Measurements from ENCODE around the gene SBF2.

Gene SBF2

DNA sequence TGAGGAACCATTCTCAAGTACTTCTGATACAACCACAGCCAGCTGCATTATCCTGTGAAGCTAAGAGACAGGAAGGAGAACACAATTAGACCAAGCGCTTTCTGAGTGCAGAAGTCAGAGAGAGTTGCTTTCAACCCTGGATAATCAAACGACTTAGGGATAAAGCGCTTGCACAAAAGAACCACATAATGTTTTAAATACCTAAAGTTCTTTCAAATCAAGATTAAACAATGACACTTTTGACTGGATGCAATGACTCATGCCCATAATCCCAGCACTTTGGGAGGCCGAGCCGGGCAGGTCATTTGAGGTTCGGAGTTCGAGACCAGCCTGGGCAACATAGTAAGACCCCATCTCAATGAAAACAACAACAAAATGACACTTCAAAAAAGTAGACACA, 485.1 kb downstream of the SBF2 start:
- DNase-seq (ENCODE audit: low spot score), result no peak

DNA sequence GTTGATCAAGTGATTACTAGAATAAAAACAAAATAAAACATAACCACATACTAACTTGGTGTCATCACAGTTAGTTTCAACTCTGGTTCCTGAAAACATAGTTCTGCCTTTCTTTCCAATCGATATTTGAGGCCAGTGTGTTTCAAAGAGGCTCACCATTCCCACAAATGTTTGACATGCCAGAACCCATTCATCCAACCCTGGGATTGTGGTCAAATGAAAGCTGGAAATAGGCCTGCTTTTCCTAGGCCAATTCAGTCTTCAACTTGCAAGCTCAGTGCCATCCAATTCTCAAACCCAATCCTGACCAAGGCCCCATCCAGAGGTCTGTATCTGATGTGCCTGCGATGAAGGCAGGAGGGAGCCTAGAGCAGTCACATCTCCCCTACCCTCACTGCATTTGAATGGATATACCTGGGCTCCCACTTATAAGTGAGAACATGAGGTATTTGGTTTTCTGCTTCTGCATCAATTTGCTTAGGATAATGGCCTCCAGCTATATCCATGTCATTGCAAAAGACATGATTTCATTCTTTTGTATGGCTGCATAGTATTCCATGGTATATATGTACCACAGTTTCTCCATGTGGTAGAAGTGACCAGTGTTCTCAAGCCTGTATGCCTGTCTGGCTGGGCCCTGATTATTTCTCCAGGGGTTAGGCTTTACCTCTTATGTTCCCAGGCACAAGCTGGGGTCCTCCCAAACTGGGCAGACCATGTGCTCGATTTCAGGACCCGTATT, 486.9 kb downstream of the SBF2 start:
- no peak for DNase-seq (ENCODE audit: low spot score)

DNA sequence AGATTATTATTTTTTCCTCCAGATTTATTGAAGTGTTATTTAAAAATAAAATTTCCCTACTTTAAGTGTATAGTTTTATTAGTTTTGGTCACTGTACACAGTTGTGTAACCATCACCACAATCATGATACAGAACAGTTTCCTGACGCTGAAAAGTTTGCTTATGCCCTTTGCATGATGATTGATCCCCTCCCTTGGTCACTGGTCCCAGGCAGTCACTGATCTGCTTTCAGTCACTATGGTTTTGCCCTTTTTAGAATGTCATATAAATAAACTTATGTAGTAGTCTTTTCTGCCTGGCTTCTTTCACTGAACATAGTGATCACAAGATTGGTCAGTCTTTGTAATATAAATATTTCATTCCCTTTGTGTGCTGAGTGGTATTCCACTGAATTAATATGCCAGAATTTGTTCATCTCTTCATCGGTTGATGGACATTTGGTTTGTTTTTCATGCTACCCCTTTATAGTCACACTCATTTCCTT, 489.6 kb downstream of the SBF2 start:
- DNase-seq (ENCODE audit: low spot score), result no peak

DNA sequence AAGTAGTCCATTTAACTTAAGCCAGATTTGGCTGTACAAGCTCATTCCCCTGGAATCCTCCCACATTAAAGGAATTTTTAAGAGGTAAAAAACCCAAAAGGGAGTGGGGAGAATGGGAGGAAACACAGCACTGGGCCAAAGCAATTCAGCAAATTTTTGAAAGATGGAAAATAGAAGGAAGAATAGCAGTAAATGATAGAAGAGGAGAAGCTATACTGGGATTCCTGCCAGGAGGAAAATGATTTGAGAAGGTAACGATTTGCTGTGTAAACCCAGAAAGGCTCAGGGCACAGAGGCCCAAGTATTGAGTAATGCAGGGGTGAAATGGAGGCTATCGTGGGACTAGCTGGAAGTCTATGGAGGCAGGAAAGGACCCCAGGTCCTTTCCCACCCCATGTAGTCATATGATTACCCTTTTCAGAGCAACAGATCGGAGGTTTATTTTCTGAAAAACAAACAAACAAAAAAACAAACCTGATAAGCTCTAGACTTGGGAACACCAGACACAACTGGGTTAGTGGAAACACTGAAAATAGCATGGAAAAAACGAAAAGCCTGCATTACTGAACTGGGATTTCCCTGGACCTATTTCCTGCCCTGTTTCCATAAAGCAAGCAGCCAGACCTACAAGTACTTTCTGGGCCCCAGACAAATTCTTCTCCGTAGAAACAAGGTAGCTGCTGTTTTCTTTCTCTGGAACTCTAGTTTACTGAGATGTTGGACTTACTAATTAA, 490.2 kb downstream of the SBF2 start:
- no peak for DNase-seq (ENCODE audit: low spot score)

DNA sequence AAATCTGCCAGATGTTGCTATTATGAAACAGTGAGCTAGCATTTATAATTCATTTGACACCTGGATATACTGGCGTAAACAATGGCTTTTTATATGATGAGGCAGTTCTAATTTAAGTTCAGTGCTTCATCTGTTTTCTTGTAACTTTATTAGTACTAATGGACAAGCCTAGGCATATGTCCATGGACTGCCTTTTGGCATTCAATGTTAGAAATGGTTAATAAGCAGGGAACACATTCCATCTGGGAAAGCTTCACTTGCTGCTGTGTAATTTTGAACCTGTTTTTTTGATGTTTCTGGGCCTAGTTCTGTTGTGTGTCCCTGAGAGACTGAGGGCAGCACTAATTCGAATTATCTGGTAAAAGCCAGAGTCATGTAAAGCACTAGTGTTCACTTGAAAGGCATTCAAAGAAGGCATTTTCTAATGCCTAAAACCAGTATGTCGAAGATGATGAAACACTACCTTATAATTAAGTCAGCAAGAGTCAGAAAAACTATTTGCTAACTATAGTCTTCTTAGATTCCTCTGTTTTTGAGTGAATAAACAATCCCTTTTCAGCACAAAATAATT, 491.6 kb downstream of the SBF2 start:
- DNase-seq (ENCODE audit: low spot score), result peak; percentile 53

DNA sequence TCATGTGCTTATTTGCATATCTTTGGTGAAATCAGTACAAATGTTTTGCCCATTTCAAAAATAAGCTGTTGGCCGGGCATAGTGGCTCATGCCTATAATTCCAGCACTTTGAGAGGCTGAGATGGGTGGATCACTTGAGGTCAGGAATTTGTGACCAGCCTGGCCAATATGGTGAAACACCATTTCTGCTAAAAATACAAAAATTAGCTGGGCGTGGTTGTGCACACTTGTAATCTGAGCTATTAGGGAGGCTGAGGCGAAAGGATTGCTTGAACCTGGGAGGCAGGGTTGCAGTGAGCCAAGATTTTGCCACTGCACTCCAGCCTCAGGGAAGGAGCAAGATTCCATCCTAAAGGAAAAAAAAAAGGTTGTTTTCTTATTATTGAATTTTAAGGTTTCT, 494.1 kb downstream of the SBF2 start:
- no peak for DNase-seq (ENCODE audit: low spot score)

DNA sequence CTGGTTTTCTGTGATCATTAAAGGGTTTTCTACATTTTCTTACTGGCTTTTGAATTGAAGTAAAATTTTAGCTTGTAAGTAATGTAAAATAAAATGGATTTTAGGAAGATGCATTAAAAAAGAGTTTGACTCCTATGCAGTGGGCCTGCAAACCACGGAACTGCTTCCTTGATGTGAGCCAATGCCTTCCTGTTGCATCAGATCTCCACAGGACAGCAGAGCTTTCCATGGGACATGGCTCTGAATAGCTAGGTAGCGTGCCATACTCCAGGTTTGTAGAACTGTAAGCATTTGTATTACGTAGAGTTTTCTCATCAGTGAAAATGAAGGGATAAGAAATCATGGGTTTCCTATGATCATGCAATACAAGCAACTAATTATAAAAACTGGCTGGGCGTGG, 496.7 kb downstream of the SBF2 start:
- no peak for DNase-seq (ENCODE audit: low spot score)

DNA sequence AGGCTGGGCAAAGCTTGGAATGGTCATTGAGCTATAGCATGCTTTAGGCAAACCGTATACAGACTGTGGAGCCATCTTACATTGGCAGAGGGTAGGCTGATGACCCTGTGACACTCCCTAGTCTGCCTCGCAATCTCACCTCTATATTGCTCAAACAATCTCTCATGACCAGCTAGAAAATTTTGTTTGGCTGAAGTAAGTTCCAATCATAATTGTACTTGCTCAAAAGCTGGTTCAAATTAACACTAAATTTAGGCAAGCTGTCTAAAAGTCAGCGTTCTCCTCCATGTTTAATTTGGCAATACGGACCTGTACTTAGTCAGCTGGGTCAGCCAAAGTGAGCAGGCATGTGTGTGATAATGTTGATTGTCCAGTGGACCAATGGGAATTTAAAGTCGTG, 497.2 kb downstream of the SBF2 start:
- no peak for DNase-seq (ENCODE audit: low spot score)

DNA sequence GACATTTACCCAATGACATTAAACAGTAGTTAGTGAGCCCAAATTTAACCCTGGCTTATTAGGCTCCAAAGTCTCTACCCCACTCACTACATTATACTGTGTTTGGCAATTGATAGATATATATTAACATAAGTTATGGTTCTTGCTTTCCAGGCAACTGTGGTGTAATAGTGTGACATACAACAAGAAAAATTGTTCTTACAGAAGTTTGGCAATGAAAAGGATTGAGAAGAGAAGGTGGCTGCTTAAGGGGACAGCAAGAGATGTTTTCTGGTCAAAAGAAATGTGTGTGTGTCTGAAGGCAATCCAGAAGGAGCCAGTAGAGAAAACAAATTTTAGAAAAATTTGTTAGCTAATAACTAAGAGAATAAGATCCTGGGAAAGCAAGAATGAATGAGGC, 497.8 kb downstream of the SBF2 start:
- DNase-seq (ENCODE audit: low spot score), result no peak

DNA sequence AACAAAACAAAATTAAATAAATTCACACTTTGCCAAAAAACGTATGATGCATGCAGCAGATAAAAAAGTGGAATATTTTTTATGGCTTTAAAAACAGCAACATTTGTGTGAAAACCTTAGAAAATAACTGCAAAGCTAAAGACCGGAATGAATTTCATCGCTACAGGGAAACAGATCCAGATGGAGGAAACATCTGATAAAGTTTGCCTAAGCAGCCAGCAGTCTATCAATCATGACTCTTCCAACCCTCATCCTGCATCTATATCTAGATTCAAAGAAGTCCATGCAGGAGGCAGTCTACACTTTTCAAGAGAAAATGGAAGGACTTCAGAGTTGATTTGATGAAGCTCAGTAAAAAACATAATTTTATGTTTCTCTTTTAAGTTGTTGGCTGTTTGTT, 503.3 kb downstream of the SBF2 start:
- no peak for DNase-seq (ENCODE audit: low spot score)

DNA sequence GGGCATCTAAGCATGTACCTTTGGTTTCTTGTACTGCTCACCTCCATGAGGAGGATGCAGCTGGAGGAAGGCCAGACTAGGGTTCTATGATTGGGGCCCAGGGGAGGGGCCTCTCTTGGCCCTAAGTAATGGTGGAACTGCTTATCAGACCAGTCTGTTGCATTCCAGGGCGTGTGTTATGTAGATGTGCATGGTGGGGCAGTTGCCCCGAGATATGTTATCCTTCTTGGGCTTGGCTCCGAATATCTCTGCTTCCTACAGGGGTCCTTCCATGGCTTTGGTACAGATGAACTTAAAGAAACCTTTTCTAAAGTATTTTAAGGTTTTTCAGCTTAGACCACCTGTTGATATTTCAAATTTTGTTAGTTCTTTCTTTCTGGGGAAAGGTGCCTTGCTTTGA, 504.1 kb downstream of the SBF2 start:
- no peak for DNase-seq (ENCODE audit: low spot score)

DNA sequence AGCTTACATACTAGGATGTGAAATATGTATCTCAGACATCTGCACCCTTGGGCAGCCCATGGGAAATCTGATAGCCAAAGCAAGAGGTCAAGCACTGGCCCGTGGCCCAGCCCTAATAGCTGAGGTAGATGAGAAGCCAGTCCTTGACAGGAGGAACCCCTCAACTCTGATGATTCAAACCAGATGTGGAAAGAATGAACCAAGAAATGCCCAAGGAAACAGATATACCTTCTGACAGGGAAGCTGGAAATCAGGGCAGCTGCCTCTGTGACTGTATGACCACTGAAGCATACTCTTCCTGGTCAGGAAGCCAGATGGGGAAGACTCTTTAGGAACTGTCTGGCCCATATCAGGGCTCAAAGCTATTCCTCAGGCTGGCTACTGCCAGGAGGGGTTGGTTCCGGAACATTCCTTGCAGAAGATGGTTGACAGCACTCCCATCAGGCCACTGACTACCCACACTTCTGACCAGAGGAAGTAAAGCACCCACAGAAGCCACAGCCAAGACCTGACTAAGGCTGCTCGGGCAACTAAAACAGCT, 506.0 kb downstream of the SBF2 start:
- DNase-seq (ENCODE audit: low spot score), result no peak

DNA sequence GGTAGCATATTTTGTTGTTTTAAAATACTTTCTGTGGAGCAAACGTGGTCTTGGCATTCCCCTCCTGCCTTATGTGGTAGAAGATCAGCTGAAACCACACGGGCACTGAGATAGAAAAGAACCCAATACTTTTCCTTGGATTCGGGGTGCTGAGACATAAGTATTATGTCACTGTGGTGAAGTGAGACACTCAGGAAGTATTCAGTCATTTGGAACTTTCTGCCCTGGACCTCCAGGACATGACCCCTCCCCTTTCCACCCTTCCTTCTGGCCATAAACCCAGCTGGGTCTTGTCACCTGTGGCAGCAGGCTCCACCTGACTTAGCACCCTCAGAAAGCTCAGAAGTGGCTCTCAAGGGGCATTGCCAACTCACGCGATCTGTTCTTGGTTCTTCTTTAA, 506.8 kb downstream of the SBF2 start:
- no peak for DNase-seq (ENCODE audit: low spot score)

DNA sequence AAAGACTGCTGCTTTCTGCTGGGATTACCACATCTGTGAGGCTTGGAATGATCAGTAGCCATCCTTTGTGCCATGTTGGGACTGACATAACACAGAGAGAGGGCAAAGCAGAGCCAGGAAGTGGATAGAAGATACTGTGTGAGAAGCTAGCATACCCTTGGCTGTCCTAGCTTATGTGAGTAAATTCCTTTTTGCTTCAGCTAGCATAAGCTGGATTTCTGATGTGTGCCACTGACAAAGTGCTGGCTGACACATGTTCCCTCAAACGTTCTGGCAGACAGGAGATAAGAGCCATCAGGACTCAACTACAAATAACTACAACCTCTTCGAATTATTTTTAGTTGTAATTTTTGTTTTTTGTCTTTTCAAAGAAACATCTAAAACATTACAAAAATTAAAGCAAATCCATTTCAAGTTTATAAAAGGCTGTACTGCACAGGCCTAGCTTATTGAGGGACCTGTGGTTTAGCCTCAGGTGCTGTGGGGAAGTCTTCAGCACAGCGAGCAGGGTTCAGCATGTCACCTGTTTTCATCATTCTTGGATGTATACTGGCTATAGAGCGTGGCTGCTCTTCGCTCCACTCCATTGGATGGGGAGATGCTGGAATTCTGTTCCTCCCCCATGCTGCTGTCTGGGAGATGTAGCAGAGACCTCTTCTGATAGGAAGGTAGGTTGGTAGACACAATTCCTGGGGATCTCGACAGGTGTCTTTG, 509.3 kb downstream of the SBF2 start:
- DNase-seq (ENCODE audit: low spot score), result no peak

DNA sequence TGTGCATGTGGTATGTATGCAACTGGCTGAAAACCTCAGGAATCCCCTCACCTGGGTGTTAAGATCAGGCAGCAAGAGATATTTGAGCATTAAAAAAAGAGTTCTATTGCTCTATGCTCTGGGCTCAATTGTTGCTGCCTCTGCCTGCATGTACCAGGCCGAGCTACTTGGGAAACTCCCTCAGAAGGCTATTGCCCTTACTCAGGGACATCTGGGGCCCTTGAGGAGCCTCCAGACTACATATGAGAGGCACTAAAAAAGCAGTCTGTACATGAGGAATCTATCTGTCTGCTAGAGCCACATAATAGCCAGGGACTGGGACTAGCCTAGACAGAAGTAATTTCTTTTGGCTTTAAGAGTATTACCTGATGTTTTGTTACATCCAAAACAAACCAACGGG, 510.0 kb downstream of the SBF2 start:
- no peak for DNase-seq (ENCODE audit: low spot score)

DNA sequence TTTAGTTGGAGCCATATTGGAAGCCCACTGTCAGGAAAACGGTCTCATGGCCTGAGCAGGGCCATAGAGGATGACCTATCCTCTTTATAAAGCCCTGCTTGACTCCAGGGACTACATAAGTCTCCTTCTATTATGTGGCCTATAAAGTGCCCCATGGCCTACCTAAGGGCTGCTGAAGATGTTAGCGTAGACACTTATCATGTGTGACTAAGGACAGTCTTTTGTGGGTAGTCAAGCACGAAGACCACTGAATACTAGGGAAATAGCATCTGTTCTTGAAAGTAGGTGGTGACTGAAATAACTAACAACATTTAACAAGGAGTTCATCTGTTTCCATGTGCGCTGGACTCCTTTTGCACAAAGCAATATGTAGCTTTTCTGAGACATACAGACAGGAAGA, 513.1 kb downstream of the SBF2 start:
- DNase-seq (ENCODE audit: low spot score), result no peak

DNA sequence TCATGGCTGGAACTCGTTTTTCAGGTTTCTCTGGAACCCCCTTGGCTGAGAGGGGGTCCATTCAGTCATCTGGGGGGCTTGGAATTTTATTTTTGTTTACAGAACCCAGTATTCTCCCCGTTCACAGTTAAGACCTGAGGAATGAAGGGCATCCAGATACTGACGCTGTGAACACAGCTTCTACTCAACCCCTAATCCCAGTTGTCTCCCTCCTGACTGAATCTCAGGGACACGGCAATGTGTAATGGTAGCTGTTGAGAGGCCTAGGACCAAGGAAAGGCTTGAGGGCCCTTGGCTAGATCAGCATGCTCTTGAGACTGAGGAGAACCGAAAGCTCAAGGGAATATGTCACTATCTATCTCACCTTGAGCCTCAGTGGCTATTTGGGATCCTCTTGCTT, 516.5 kb downstream of the SBF2 start:
- no peak for DNase-seq (ENCODE audit: low spot score)

DNA sequence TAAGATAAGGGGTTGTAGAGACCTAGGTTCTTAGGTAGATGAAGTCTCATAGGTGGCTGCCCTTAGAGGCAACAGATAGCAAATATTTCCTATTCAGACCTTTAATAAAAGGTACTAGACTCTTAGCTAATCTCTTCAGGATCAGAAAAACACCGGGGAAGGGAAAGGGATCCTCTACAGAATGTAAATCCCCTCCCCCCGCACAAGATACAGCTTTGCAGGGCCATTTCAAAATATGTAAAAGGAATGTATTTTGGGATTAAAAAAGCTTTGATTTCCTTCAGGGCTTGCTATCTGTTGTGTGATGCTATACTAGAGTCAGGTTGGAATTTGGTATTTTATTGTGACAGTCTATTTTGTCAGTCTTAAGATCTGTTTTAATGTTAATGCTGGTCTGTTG, 517.0 kb downstream of the SBF2 start:
- no peak for DNase-seq (ENCODE audit: low spot score)

DNA sequence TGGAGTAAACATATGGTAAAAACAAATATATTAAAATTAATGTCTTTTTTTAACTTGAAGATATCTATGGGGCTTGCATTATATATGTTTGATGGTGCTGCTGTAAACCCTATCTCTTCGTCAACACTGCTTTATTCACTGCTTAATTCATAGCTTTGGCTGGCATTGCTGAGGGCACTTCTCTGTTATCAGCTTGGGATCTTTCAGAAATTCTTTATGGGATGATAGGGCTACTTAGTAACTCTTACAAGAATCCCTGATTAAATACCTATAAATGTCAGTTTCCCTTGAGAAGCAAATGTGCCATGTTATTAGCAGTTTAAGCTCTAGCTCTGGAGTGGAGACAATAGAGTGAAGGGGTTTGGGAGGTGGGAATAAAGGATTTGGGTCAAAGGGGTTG, 517.8 kb downstream of the SBF2 start:
- no peak for DNase-seq (ENCODE audit: low spot score)

DNA sequence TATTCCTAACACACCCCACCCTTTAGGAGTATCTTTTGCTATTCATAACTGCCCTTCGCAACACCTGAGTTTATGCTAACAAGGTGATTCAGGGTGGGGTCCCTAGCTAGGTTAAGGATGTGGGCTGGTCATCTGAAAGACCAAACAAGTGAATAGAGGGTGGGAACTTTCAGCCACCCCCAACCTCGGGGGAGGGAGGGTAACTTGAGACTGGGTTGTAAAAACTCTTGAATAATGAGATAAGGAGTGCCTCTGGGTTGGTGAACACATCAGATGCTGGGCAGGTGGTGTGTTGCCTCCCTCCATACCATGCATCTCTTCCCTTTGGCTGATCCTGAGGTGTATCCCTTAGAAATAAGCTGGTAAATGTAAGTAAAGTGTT, 518.6 kb downstream of the SBF2 start:
- DNase-seq (ENCODE audit: low spot score), result no peak

DNA sequence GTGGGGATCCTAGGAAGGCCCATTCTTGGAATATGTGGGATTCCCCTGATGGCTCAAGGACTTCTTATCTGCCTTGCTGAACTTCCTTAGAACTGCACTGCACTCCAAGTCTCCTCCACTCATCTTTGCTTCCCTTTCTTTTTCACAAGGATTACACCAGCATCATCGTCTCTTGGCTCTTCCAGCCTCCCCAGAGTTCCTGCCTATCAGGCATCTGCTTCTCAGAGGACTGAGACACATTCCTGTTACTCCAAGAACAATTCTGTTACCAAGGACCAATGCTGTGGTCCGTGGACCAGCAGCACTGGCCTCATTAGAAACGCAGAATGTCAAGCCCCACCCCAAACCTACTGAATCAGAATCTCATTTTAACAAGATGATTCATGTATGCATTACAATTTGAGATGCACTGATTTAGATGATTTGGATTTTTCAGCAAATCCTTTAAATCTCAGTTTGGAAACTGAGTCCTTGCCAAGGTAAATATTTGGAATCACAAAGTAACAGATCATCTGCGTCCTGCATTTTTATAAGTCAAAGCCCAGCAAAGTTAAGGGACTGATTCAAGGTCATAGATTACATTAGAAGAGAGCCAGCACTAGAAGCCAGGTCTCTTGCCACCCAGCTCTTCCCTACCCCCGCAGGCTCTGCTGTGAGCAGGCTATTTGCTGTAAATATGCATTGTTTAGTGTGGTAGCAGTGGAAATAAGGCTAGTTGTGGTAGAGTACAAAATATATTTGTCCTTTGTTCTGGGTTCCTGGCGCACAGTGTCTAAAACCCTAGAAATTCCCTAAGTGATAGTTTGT, 519.2 kb downstream of the SBF2 start:
- no peak for DNase-seq (ENCODE audit: low spot score)

DNA sequence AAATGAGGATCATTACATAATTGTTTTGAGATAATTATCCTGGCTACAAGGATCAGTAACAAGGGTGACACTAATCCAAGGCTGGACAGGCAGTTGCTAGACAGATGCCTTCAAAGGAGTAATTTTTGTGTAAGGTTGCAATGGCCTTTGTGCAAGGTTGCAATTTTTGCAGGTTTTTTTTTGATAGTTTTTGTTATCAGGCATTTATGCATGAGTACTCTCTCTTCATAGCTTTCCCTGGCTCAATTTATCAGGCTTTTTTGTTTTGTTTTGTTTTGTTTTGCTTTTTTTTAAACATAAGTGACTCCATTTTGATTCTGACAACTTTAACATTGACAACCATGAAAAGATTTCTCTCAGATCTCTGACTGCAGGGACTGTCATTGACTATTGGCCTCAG, 519.9 kb downstream of the SBF2 start:
- no peak for DNase-seq (ENCODE audit: low spot score)
